ENCODE data around the gene FECH. TPM values are rescaled to one million over a fixed set of nuclear protein-coding genes. Genes with fewer than 3 reads are reported as not detected.

The FECH gene
- total and polyA plus RNA-seq, 9 of the 15 experiments (the other 6 are each of a cell fraction or from before 2014, with no cell fraction given): 19.8 to 170 (median 56.8) TPM

DNA sequence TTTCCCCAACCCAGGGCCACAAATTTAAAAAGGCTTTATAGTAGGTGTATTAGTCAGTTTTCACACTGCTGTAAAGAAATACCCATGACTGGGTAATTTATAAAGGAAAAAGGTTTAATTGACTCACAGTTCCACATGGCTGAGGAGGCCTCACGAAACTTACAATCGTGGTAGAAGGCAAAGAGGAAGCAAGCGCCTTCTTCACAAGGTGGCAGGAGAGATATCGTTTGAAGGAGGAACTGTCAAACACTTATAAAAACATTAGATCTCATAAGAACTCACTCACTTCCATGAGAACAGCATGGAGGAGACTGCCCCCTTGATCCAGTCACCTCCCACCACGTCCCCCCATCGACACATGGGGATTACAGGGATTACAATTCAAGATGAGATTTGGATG, 70.4 kb downstream of the FECH start:
- no peak for TF ChIP-seq ZNF12 (CRISPR knock-in tag; IDR thresholded peaks at IDR 0.05)
- 0 out of 2 replicates have a peak, but pooled peaks have one; percentile 30 for TF ChIP-seq ZNF766 (CRISPR knock-in tag; conservative IDR thresholded peaks at IDR 0.05)
- no peak for TF ChIP-seq ZZZ3 (IDR thresholded peaks at IDR 0.05)
- peak; percentile 52 for TF ChIP-seq TCF3 (CRISPR knock-in tag; IDR thresholded peaks at IDR 0.05)
- 0 out of 2 replicates have a peak, but pooled peaks have one; percentile 31 for TF ChIP-seq ARID1B (IDR thresholded peaks at IDR 0.05)
- H3K4me1 ChIP-seq (replicated peaks in 1 of 2; ENCODE audit: control insufficient read depth in 2 of 2, insufficient read depth in 2 of 2, low read length in 2 of 2): no peaks in the 10 kb centered on the region; a peak in 2 of 5 replicates
- BruUV-seq (replicated peaks): no TSS peak
- CTCF ChIA-PET (ENCODE audit: low intra/inter-chr PET ratio): no interaction called here
- H3K36me3 ChIP-seq (ENCODE audit: control insufficient read depth, insufficient read depth, low read length): no peaks in the 10 kb centered on the region
- intact Hi-C loops (cut with micrococcal nuclease): no loop called here
- DNase-seq (ENCODE audit: extremely low read depth in 1 of 4, low spot score in 3 of 4) (no peak), ATAC-seq (no peak), FAIRE-seq (no peak)
- H4K20me1 ChIP-seq (replicated peaks; ENCODE audit: control insufficient read depth, insufficient read depth, low read length): no peaks in the 10 kb centered on the region
- no peak overlapping the region for H2AFZ ChIP-seq (ENCODE audit: low read depth, low read length)
- H3K27me3 ChIP-seq (ENCODE audit: control insufficient read depth in 2 of 2, insufficient read depth in 2 of 2, low read length in 2 of 2): no peaks in the 10 kb centered on the region
- in situ Hi-C loops (cut with MboI): no loop called here
- 3% methylated on average over 6 of the region's 6 CpGs for WGBS (ENCODE audit: insufficient coverage, low coverage, missing lambda C conversion rate)
- H3K27ac ChIP-seq (ENCODE audit: extremely low read depth, low read depth, low read length): no peak overlapping the region
- H3K9me1 ChIP-seq (ENCODE audit: control insufficient read depth, insufficient read depth, low read length): no peaks in the 10 kb centered on the region
- H3K4me2 ChIP-seq (ENCODE audit: insufficient read depth, low read length): no peak overlapping the region
- H3K9me3 ChIP-seq (replicated peaks; ENCODE audit: control insufficient read depth, insufficient read depth, low read depth, low read length): no peaks in the 10 kb centered on the region
- POLR2A ChIA-PET: no interaction called here
- no peak overlapping the region for H3K9ac ChIP-seq (ENCODE audit: insufficient read depth in 1 of 2, low read depth in 2 of 2, low read length in 2 of 2)
- H3K79me2 ChIP-seq (ENCODE audit: control insufficient read depth, insufficient read depth, low read length): no peaks in the 10 kb centered on the region
- H3K4me3 ChIP-seq: no peak overlapping the region

DNA sequence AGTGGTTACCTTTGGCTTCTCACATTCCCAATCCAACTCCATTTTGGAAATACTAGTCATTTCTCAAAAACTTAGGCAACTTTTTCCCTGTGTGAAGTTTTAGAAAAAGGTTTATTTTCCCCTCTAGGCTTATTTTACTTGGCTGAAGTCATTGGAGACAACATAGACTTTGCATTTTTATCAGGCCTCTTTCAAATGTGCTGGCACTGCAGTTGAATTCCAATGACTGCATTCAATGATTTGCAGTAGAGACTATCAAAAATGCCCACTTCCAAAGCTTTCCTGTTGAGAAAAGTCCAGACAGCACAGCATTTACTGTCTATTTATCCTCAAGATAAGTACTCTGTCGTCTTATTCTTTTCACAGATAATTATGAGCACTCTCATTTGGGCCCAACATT, 81.3 kb downstream of the FECH start:
- no peak overlapping the region for H3K9ac ChIP-seq (ENCODE audit: insufficient read depth in 1 of 2, low read depth in 2 of 2, low read length in 2 of 2)
- ATAC-seq (no peak), FAIRE-seq (no peak), DNase-seq (ENCODE audit: extremely low read depth in 1 of 4, low spot score in 3 of 4) (no peak)
- H2AFZ ChIP-seq (ENCODE audit: low read depth, low read length): no peak overlapping the region
- no peak overlapping the region for H3K4me2 ChIP-seq (ENCODE audit: insufficient read depth, low read length)
- H3K4me1 ChIP-seq (replicated peaks in 1 of 2; ENCODE audit: control insufficient read depth in 2 of 2, insufficient read depth in 2 of 2, low read length in 2 of 2): no peaks in the 10 kb centered on the region
- H3K79me2 ChIP-seq (ENCODE audit: control insufficient read depth, insufficient read depth, low read length): no peaks in the 10 kb centered on the region
- WGBS (ENCODE audit: insufficient coverage, low coverage, missing lambda C conversion rate): 0% methylated on average over 1 of the region's 1 CpG
- no peak overlapping the region for H3K4me3 ChIP-seq
- ChIA-PET POLR2A (no interaction called here), CTCF (ENCODE audit: low intra/inter-chr PET ratio) (no interaction called here)
- TF ChIP-seq FOXM1 (IDR thresholded peaks at IDR 0.05; ENCODE audit: low read depth) (no peak), FOXM1 (CRISPR knock-in tag; IDR thresholded peaks at IDR 0.05; ENCODE audit: low read depth) (no peak), JUND (IDR thresholded peaks at IDR 0.05; ENCODE audit: borderline replicate concordance, low read depth, low read length) (no peak), JUND (tag; IDR thresholded peaks at IDR 0.05; ENCODE audit: borderline replicate concordance, low read depth, low read length) (no peak)
- TF ChIP-seq, protein P1, sequence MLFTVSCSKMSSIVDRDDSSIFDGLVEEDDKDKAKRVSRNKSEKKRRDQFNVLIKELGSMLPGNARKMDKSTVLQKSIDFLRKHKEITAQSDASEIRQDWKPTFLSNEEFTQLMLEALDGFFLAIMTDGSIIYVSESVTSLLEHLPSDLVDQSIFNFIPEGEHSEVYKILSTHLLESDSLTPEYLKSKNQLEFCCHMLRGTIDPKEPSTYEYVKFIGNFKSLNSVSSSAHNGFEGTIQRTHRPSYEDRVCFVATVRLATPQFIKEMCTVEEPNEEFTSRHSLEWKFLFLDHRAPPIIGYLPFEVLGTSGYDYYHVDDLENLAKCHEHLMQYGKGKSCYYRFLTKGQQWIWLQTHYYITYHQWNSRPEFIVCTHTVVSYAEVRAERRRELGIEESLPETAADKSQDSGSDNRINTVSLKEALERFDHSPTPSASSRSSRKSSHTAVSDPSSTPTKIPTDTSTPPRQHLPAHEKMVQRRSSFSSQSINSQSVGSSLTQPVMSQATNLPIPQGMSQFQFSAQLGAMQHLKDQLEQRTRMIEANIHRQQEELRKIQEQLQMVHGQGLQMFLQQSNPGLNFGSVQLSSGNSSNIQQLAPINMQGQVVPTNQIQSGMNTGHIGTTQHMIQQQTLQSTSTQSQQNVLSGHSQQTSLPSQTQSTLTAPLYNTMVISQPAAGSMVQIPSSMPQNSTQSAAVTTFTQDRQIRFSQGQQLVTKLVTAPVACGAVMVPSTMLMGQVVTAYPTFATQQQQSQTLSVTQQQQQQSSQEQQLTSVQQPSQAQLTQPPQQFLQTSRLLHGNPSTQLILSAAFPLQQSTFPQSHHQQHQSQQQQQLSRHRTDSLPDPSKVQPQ (CRISPR knock-in tag; IDR thresholded peaks at IDR 0.05; ENCODE audit: borderline replicate concordance): no peak
- peaks cover 0 to 7% of the 10 kb centered on the region in 2 experiments; a peak in 2 of 5 replicates for H3K27me3 ChIP-seq (ENCODE audit: control insufficient read depth in 2 of 2, insufficient read depth in 2 of 2, low read length in 2 of 2)
- no peaks in the 10 kb centered on the region for H3K36me3 ChIP-seq (ENCODE audit: control insufficient read depth, insufficient read depth, low read length)
- no peak overlapping the region for H3K27ac ChIP-seq (ENCODE audit: extremely low read depth, low read depth, low read length)
- intact Hi-C loops (cut with micrococcal nuclease) (no loop called here), in situ Hi-C loops (cut with MboI) (no loop called here)
- no peaks in the 10 kb centered on the region for H4K20me1 ChIP-seq (replicated peaks; ENCODE audit: control insufficient read depth, insufficient read depth, low read length)
- H3K9me1 ChIP-seq (ENCODE audit: control insufficient read depth, insufficient read depth, low read length): no peaks in the 10 kb centered on the region
- no peaks in the 10 kb centered on the region for H3K9me3 ChIP-seq (replicated peaks; ENCODE audit: control insufficient read depth, insufficient read depth, low read depth, low read length)
- no TSS peak for BruUV-seq (replicated peaks)
